CD4-positive, alpha-beta T cell treated with Interleukin-15 for 4 hours (primary cell): ENCODE results near the gene GORAB.

Experiments used
- DNase-seq: peaks from one replicate; pipeline ENCODE4 v3.0.0-alpha.2; 2020; ENCODE audit warnings: low spot score

The GORAB gene

GRCh38 chr1:170592591-170593111 is 60.7 kb downstream of the GORAB start:
- no peak for DNase-seq

- no peak for DNase-seq
These were observed 61.4 kb downstream of the GORAB start for GRCh38 chr1:170593173-170594011.

- DNase-seq = no peak
These were observed 62.2 kb downstream of the GORAB start for GRCh38 chr1:170594066-170594626.

GRCh38 chr1:170596701-170597100 is 64.7 kb downstream of the GORAB start:
- DNase-seq = no peak

- DNase-seq = no peak
These were observed 66.7 kb downstream of the GORAB start for GRCh38 chr1:170598618-170599017.

- no peak for DNase-seq
These were observed 67.1 kb downstream of the GORAB start for GRCh38 chr1:170599033-170599432.

- no peak for DNase-seq
These were observed 69.9 kb downstream of the GORAB start for GRCh38 chr1:170601866-170602265.
